ENCODE measurements around the gene RAB27B.

Gene RAB27B

DNA sequence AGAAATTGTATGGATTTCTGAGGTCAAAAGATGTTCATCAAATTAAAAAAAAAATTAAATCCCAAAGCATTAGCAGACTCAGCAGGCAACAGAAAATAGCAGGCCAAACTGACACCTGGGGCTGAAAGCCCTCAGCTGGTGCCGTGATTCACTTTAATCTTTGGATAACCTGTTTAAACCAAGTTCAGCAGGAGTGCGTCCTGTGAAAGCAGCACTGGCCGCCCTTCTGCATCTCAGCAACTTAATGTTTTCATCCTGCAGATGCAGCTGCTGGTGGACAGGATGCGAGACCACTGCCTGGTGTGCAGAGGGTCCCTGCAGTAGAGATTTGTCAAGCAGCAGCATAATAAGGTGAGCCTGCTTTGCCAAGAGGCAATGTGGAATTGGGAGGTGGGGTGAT is 89.8 kb downstream of the RAB27B start:
- TF ChIP-seq CTCF (conservative IDR thresholded peaks at IDR 0.05; ENCODE audit: low read length), result no peak
- DNase-seq (ENCODE audit: low read depth), result no peak
- H3K4me3 ChIP-seq (ENCODE audit: low read length), result no peak overlapping the region

GRCh38 chr18:54919412-54919811 is 91.1 kb downstream of the RAB27B start:
- no peak for TF ChIP-seq CTCF (conservative IDR thresholded peaks at IDR 0.05; ENCODE audit: low read length)
- H3K4me3 ChIP-seq (ENCODE audit: low read length), result no peak overlapping the region
- DNase-seq (ENCODE audit: low read depth), result no peak

GRCh38 chr18:54923339-54923956 is 95.2 kb downstream of the RAB27B start:
- DNase-seq (ENCODE audit: low read depth), result no peak
- no peak for TF ChIP-seq CTCF (conservative IDR thresholded peaks at IDR 0.05; ENCODE audit: low read length)
- no peak overlapping the region for H3K4me3 ChIP-seq (ENCODE audit: low read length)

- H3K4me3 ChIP-seq (ENCODE audit: low read length), result no peak overlapping the region
- no peak for DNase-seq (ENCODE audit: low read depth)
- no peak for TF ChIP-seq CTCF (conservative IDR thresholded peaks at IDR 0.05; ENCODE audit: low read length)
These were observed 96.7 kb downstream of the RAB27B start for GRCh38 chr18:54924948-54925347.

DNA sequence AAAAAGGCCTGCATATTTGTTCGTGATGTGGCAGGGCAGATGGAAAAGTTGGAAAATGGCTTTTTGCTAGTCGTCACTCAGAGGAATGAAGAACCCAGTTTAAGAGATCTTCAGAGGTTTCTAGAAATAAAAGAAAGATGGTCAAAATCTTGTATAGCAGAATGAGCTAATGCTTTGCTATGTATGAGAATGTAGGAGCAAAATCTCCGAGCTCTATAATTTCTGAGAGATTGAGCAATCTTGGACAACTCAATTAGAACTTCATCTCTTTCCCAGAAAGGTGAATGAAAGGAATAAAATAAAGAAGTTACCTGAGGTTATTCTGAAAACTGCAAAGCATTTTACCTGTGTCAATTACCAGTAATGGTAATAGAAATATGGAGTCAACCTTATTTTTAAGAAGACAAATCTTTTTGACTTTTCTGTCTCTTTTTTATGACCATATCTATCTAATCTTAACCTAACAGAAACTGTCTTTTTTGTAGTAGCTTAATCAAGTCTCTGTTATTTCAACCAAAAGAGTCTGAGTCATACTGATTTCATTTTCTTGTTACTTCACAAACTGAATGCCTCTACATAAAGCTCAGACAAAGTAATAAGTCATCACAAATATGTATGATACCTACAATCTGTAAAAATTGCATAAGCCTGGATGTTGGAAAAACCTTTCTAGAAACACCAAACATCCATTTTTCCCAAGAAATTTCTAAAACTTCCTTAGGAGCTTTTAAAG is 98.5 kb downstream of the RAB27B start:
- peak; percentile 9 for DNase-seq (ENCODE audit: low read depth)
- no peak for TF ChIP-seq CTCF (conservative IDR thresholded peaks at IDR 0.05; ENCODE audit: low read length)
- no peak overlapping the region for H3K4me3 ChIP-seq (ENCODE audit: low read length)

DNA sequence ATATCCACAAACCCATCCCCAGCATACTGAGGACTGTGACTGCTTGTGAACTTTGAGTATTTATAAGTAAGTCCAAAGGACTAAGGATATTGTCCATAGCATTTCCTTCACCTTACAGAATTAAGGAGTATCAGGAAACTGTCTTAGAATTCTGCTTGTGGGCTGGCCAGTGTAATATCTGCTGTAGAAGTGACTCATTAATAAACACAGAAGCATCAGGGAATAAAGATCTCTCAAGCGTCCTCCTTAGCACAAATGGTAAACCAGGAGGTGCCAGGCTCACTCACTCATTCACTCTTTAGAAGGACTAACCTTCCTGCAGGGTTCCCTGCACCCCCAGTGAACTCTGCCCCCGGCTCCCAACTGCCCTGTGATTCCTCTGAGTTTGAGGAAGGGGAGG is 100.0 kb downstream of the RAB27B start:
- no peak overlapping the region for H3K4me3 ChIP-seq (ENCODE audit: low read length)
- DNase-seq (ENCODE audit: low read depth), result no peak
- no peak for TF ChIP-seq CTCF (conservative IDR thresholded peaks at IDR 0.05; ENCODE audit: low read length)

- no peak for TF ChIP-seq CTCF (conservative IDR thresholded peaks at IDR 0.05; ENCODE audit: low read length)
- DNase-seq (ENCODE audit: low read depth), result no peak
- no peak overlapping the region for H3K4me3 ChIP-seq (ENCODE audit: low read length)
These were observed 102.9 kb downstream of the RAB27B start for GRCh38 chr18:54931152-54931551.
